GM10847 (cell line): ENCODE measurements around the gene B3GALT6.

ENCODE experiments used
- POLR2A ChIP-seq: IDR thresholded peaks from 2 replicates; pipeline ENCODE4 v1.6.1; 2011; ENCODE audit not compliant: insufficient read length; ENCODE audit errors: extremely low read depth

The B3GALT6 gene

DNA sequence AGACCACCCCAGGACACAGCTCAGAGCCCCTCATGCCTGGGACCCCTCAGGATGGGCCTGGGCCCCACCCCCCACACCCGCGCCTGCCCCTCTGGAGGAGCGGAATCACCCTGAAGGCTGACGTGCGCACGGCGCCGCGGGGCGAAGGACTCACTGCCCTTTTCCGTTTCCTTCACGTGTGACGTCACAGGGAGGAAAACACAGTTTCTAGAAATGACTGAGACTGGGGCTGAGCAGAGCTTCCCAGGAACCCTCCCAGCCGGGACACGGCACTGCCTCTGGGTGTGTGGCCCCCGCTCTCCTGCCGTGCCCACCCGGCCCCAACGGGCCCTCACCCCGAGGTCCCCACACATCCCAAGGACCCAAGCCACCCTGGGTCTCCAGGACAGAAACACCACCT is 12.7 kb upstream of the B3GALT6 start:
- no peak for TF ChIP-seq POLR2A

DNA sequence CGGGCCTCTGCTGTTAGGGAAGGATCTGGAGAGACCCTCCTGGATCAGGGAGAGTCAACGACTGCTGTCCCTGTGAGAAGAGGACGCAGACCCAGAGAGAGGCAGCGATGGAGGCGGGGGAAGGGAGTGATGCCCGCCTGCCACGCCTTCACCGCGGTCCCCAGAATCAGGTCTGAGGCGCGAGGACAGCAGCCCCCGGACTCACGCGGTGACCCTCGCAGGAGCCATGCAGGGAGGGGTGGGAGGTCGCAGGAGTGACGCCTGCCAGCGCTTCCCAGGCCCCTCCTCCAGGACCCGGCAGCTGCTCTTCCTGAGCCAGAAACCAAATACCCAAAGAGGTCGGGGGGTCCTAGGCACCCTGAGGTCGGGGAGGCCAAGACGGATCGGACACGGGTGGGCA is 11.8 kb upstream of the B3GALT6 start:
- TF ChIP-seq POLR2A: no peak

DNA sequence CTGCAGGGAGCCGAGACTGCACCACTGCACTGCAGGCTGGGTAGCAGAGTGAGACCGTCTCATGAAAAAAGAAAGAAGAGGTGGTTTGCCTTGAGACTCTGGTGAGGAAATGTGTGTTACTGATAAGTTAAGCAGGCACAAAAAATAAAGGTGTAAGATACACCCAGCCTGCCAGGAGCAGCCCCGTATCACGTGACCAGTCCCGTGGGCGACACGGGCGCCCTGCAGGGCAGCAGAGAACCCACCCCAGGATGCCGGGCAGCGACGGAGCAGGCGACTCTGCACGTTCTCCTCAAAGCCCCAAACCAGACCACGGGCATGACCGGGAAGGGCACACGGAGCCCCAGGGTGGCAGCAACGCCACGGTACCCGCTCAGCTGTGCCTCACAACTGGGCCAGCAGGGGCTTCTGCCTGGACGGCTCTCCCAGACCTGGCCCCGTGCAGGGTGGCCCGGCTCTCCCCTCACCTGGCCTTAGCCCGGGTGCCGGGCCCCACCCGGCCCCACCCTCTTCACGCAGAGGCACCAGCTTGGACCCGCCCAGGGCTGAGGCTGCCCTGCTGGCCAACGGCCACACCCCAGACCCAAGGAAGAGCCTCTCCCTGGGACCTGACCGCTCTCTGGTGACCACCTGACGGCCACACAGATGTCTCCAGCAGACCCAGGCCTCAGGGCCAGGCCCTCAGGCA is 10.0 kb upstream of the B3GALT6 start:
- TF ChIP-seq POLR2A: no peak

DNA sequence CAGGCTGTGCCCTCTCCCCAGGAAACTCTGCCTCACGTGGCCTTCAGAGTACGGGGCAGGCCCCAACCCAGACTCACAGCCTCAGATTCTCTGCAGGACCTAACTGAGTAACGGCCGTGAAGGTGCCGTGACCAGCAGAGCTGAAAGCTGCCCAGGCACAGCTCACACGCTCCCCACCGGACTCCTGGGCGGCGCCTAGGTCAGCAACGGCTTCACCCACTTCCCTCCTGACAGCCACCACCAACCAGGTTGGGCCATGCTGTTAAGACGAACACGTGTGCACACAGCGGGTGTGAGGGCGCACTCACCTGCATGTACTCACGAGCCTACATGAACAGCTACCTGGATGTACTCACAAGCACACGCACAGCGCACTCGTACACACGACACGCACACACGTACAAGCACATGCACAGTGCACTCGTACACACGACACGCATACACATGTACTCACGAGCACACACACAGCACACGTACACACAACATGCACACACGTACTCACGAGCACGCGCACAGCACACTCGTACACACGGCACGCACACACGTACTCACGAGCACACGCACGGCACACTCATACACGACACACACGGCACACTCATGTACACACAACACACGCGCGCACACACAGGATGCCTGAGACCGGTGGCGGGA is 9.3 kb upstream of the B3GALT6 start:
- TF ChIP-seq POLR2A: no peak

DNA sequence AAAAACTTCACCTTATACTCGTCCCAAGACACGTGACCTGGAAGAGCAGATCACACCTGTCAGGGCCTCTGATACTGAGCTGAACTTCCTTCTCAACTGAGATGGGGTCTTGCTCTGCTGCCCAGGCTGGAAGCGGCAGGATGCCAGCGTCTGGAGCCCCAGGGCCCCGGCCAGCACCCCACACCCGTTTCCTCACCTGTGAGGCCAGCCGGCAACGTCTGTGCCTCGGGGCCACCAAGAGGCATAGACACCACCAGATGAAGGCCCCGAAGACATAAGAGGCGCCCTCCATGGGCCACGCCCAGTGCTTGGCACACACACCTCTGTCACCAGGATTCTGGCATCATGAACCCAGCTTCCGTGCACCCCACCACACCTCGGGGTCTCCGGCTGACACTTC is 8.7 kb upstream of the B3GALT6 start:
- TF ChIP-seq POLR2A: no peak

DNA sequence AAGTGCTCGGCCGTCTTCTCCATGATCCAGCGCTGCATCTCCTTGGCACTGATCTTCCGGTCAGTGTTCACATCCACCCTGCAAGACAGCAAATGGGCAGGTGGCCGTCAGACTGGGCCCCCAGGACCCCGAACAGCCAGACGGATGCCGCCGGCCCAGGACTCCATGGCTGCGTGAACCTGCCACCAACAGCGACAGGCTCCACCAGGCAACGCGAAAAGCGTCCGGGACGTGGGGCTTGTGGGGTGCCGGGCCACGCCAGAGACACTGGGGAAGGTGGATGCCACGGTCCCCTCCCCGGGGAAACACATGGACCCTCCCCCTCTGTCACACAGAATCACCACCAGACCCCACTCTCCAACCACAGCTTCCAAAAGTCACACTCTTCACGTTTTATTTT is 8.1 kb upstream of the B3GALT6 start:
- TF ChIP-seq POLR2A: no peak

DNA sequence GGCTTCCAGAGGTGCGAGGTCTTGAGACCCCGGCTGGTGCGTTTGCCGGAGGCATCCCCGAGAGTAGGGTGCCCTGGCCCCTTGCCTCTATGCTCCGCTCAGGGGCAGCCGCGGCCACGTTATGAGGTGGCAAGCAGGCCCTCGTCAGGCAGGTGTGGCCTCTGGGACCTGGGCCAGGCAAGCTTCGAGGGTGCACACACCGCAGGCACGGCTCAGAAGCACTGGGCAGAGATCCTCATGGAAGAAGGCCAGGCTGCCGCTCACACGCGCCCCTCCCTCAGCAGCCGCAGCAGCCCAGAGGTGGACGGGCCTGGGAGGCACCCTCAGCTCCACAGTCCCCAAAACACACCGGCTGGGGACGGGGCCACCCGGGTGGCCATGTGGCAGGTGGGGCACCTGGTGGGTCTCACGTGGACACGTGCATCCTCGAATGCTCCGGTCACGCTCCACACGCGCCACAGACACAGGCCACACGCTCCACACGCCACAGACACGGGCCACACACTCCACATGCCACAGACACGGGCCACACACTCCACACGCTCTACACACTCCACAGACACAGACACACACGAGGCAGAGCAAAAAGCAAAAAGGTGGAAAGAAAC is 6.7 kb upstream of the B3GALT6 start:
- no peak for TF ChIP-seq POLR2A

DNA sequence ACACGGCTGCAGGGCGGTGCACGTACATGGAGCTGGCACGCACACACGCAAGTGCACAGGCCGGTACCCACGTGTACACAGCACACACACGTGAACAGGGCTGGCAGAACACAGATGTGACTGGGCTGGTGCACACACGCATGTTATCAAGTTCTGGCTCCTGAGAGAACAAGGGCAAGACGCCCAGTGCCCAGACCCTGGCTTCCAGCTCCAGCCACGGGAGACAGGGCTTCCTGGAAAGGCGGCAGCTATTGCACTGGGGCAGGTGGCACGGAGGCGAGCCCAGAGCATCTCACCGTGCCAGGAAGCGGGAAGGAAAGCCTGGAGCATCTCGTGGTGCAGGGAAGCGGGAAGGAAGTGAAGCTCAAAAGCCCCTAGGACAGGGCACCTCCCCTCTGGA is 6.1 kb upstream of the B3GALT6 start:
- no peak for TF ChIP-seq POLR2A

DNA sequence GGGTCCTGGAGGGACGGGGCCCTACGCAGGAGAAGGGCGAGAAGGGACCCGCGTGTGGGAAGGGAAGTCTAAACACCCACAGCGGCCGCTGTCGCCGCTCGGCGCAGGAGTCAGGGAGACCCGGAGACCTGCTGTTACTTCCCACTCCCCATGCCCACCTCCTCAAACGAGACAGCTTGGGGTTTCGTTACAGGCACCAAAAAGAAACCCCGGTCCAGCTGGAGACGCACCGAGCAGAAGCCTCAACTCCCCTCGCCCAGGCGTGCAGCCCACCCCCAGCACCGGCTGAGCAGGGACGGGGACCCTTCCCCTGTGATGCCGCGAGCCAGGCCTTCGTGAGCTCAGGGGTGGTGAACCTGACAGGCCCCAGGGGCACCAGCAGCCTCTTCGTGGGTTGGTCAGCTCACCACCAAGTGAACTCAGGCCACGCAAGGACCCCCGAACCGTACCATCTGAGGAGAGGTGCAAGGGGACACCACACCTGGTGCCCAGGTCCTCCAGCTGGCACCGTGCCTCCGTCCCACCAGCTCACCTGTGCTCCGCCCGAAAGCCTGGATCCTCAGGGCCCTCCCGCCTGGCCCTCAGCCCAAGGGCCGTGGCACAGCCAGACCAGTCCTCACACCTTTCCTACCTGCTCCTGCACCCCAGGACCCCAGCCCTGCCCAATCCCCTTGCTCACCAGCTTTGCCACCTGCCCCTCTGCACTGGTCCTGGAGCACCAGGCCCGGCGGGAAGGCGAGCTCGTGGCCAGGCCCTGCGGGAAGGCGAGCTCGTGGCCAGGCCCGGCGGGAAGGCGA is 5.3 kb upstream of the B3GALT6 start:
- no peak for TF ChIP-seq POLR2A

DNA sequence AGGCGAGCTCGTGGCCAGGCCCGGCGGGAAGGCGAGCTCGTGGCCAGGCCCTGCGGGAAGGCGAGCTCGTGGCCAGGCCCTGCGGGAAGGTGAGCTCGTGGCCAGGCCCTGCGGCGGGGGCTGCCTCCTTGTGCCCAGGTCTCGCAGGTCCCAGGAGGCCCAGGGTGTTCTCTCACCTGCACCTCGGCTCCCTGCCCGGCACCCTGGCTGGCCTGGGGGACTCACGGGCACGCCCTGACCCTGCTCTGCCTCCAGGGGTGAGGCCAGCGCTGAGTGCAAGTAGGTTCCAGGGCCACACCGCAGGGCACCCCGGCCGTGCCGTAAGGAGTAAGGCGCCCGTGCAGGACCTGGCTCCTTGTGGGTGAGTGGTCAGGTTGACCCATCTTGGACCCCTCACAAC is 4.7 kb upstream of the B3GALT6 start:
- no peak for TF ChIP-seq POLR2A

DNA sequence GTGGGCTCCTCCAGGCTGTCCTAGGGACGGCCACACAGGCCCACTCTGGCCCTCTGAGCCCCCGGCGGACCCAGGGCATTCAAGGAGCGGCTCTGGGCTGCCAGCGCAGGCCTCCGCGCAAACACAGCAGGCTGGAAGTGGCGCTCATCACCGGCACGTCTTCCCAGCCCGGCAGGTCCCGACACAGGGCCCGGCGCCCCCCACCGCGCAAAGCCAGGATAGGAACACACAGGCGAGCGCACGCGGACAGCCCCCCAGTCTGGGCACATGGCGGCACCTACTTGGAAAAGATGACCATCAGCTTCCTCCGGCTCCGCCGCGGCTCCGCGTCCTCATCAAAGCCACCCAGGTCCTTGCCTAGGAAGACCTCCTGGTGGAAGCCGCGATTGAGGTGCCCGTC is 3.9 kb upstream of the B3GALT6 start:
- TF ChIP-seq POLR2A: no peak

DNA sequence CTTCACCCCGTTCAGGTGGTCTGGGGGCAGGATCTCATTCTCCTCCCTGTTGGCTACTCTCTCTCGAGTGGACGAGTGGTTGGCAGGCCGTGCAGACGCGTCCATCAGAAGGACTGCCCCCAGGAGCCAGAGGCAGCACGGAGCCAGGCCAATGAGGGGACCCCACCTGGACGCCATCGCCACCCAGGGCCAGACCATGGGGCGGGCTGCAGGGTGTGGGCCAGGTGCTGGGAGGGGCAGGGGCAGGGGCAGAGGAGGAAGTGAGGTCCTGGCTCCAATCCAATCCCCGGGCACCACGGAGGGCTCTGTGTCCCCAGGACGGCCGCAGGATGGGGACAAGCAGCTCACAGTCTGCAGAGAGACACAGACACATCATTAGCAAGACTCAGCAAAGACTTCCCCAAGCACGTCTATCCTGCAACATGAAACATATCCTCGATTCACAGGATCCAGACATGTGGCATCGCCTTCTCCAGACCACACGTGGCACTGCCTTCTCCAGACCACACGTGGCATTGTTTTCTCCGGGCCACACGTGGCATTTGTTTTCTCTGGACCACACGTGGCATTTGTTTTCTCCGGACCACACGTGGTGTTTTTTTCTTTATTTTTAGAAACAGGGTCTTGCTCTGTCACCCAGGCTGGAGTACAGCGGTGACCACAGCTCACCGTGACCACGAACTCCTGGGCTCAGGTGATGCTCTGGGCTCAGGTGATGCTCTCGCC is 3.3 kb upstream of the B3GALT6 start:
- no peak for TF ChIP-seq POLR2A

DNA sequence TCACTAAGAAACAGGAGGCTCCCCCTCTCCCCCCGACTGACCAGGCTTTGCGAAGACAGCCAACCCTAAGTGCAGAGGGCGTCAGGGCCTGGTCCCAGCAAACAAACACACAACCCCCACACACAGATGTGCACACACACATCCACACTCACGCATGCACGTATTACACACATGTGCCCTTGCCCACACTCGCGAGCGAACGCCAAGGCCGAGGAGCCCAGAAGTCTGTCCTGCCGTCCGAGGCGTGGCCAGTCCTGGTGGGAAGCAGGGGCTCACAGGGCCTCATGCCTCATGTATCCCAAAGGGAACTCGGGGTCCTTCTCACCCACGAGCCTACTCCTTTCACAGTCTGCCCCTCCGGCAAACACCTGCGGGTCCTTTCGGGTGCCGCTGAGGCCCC is 2.3 kb upstream of the B3GALT6 start:
- no peak for TF ChIP-seq POLR2A

DNA sequence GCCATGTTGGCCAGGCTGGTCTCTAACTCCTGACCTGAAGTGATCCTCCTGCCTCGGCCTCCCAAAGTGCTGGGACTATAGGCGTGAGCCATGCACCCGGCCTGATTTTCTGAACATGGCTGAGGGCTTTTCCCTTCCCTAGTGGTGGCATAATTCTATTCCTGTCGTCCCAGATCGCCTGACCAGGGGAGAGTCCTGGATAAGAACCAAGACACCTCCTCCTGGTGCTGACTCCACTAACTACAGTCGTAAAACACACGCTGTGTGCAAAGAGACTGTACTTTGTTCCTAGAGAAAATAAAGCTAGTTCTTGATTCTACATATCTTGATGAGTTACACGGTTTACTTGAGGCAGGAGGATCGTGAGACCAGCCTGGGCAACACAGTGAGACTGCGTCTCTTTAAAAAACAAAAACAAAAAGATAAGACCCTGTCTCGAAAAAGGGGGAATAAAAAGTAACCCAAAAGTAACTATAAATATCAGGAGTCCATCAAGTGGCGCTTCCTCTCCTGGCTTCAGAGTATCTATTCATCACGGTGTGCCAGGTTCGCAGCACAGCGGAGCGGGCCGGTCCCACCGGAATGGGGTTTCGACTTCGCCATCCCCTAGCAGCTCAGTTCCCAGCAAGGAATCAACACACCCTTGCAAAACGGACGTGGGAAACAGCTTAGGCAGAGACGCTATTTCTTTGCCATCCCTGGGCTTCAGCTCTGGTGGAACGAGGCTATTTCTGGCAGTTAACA is 1.2 kb upstream of the B3GALT6 start:
- no peak for TF ChIP-seq POLR2A
